ENCODE data around the gene ELOVL1. TPM values are rescaled to one million over a fixed set of nuclear protein-coding genes. Genes with fewer than 3 reads are reported as not detected.
A peak's percentile ranks its signal among the peaks of the same experiment; 100 is the strongest.

Gene ELOVL1
- total RNA-seq, 5 donors from 2014 or later (not counting 1 experiment from before 2014, with no cell fraction given) = 32.3 to 49.2 (median 45.1) TPM

- Histone ChIP-seq H3K4me3 (ENCODE audit: control insufficient read depth in 1 of 2, extremely low read depth in 1 of 2, low read length in 1 of 2) (no peak overlapping the region), H3K27me3 (replicated peaks in 1 of 2; ENCODE audit: control insufficient read depth in 2 of 2, extremely low read depth in 1 of 2, insufficient read depth in 2 of 2, low read length in 1 of 2) (no peaks in the 10 kb centered on the region), H3K27ac (ENCODE audit: low read length) (no peak overlapping the region), H3K36me3 (ENCODE audit: control insufficient read depth in 2 of 2, extremely low read depth in 1 of 2, insufficient read depth in 1 of 2, low read length in 1 of 2) (peaks cover 9 to 12% of the 10 kb centered on the region in 2 donors), H3K4me1 (ENCODE audit: control insufficient read depth in 1 of 2, extremely low read depth in 1 of 2, insufficient read depth in 2 of 2, low read length in 2 of 2) (peaks cover 3 to 5% of the 10 kb centered on the region in 2 experiments), H3K9me3 (no peaks in the 10 kb centered on the region)
- no peaks in the 10 kb centered on the region for H3K27me3 Mint-ChIP-seq
- ChIA-PET CTCF (no interaction called here), POLR2A (interaction anchor here in 1 of 2 donors (0.6 kb wide), 1 partner anchor 32 kb away, joined by 6 read pairs; no protein-coding TSS in a partner anchor)
- no peak for DNase-seq
- peaks cover 22% of the 10 kb centered on the region for H3K36me3 Mint-ChIP-seq
- H3K27ac Mint-ChIP-seq = no peak overlapping the region
- 100% methylated on average over 1 of the region's 4 CpGs for WGBS (ENCODE audit: insufficient coverage)
- no peaks in the 10 kb centered on the region for H3K9me3 Mint-ChIP-seq
- no peak for ATAC-seq (replicated peaks in 1 of 4)
- peaks cover 40 to 55% (median 47%) of the 10 kb centered on the region in 3 donors for H3K4me1 Mint-ChIP-seq
- no peak overlapping the region for H3K4me3 Mint-ChIP-seq
Observed at GRCh38 chr1:43395523-43395922, 27.7 kb upstream of the ELOVL1 start.

GRCh38 chr1:43392702-43393101, 24.9 kb upstream of the ELOVL1 start:
- Histone ChIP-seq H3K27ac (ENCODE audit: low read length) (no peak overlapping the region), H3K4me3 (ENCODE audit: control insufficient read depth in 1 of 2, extremely low read depth in 1 of 2, low read length in 1 of 2) (no peak overlapping the region), H3K36me3 (ENCODE audit: control insufficient read depth in 2 of 2, extremely low read depth in 1 of 2, insufficient read depth in 1 of 2, low read length in 1 of 2) (peaks cover 9 to 12% of the 10 kb centered on the region in 2 donors), H3K4me1 (ENCODE audit: control insufficient read depth in 1 of 2, extremely low read depth in 1 of 2, insufficient read depth in 2 of 2, low read length in 2 of 2) (peaks cover 16% of the 10 kb centered on the region in 2 experiments), H3K27me3 (replicated peaks in 1 of 2; ENCODE audit: control insufficient read depth in 2 of 2, extremely low read depth in 1 of 2, insufficient read depth in 2 of 2, low read length in 1 of 2) (no peaks in the 10 kb centered on the region), H3K9me3 (no peaks in the 10 kb centered on the region)
- ATAC-seq (replicated peaks in 1 of 4) (no peak), DNase-seq (no peak)
- CTCF ChIA-PET = interaction anchor here in 1 of 2 donors (0.7 kb wide), 1 partner anchor 442 kb away, joined by 4 read pairs; no protein-coding TSS in a partner anchor
- Mint-ChIP-seq H3K9me3 (no peaks in the 10 kb centered on the region), H3K27ac (peak overlapping the region in 1 of 2 donors; percentile 1), H3K4me1 (peaks cover 59 to 64% (median 63%) of the 10 kb centered on the region in 3 donors), H3K36me3 (peaks cover 20% of the 10 kb centered on the region), H3K4me3 (no peak overlapping the region), H3K27me3 (no peaks in the 10 kb centered on the region)
- WGBS (ENCODE audit: insufficient coverage) = 53% methylated on average over 1 of the region's 3 CpGs
- POLR2A ChIA-PET = no interaction called here

DNA sequence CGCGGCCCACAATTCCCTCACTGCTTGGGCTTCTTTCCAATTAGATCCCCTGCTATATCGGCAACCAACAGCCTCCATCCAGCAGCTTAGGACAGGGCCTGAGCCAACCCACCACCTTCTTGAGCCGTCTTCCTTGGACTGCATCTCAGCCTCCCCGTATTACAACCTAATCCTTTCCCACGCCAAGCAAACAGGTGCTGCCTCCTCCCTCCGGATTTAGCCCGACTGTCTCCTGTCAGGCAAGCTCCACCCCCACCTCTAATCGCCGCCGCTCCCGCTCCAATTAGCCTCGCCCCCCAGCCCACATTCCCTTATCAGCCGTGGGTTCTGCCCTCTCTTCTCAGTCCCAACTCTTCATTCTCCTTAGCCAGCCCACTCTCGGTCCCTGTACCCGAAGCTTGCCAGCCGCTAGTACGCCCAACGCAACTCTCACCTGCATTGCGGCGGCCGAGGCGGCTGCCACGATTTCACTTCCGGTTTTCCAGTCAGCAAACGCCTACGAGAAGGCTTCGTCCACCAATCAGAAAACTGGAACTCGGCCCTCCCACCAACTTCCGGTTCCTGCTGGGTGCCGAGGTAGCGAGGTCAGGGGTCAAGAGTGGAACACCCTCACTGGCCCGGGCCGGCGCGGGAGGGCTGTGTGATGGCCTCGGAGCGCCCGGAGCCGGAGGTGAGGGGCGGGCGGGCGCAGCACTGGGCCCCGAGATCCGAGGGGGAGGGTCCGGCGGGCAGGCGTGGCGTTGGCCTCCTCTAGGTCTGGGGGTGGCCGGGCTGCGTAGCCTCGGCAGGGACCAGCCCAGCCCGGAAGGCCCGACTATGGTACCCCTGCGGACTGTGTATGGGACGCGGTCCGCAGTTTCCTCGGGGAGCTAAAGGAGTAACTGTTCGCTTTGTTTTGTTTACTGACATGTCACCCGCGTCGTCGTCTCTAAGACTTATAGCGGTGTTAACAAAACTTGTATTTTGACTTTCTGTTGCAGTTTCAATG, 21.8 kb upstream of the ELOVL1 start, which contains the start of the genes MED8 and SZT2:
Gene MED8 (minus strand): TSS at position 475 of the 988 bp plus-strand sequence. CDS start 36 bp downstream, at position 439.
Gene SZT2 (plus strand): TSS at position 574 of the 988 bp plus-strand sequence. CDS start 70 bp downstream, at position 644.
- H3K27me3 ChIP-seq (replicated peaks in 1 of 2; ENCODE audit: control insufficient read depth in 2 of 2, extremely low read depth in 1 of 2, insufficient read depth in 2 of 2, low read length in 1 of 2) = no peaks in the 10 kb centered on the region
- Mint-ChIP-seq H3K27me3 (no peaks in the 10 kb centered on the region), H3K36me3 (peaks cover 32% of the 10 kb centered on the region)

GRCh38 chr1:43388613-43389012, 20.8 kb upstream of the ELOVL1 start:
- ATAC-seq (replicated peaks in 1 of 4) = no peak
- H3K27me3 ChIP-seq (replicated peaks in 1 of 2; ENCODE audit: control insufficient read depth in 2 of 2, extremely low read depth in 1 of 2, insufficient read depth in 2 of 2, low read length in 1 of 2) = no peaks in the 10 kb centered on the region
- H3K4me1 ChIP-seq (ENCODE audit: control insufficient read depth in 1 of 2, extremely low read depth in 1 of 2, insufficient read depth in 2 of 2, low read length in 2 of 2) = peaks cover 16% of the 10 kb centered on the region in 2 experiments
- 62% methylated on average over 3 of the region's 3 CpGs for WGBS (ENCODE audit: insufficient coverage)
- Mint-ChIP-seq H3K27ac (peak overlapping the region; percentile 62 to 64), H3K4me1 (peaks cover 53 to 67% (median 56%) of the 10 kb centered on the region in 3 donors), H3K9me3 (no peaks in the 10 kb centered on the region), H3K36me3 (peaks cover 38% of the 10 kb centered on the region), H3K4me3 (peak overlapping the region; percentile 100), H3K27me3 (no peaks in the 10 kb centered on the region)
- peak overlapping the region in 1 of 2 donors; percentile 91 for H3K4me3 ChIP-seq (ENCODE audit: control insufficient read depth in 1 of 2, extremely low read depth in 1 of 2, low read length in 1 of 2)
- peaks cover 13 to 41% of the 10 kb centered on the region in 2 donors for H3K36me3 ChIP-seq (ENCODE audit: control insufficient read depth in 2 of 2, extremely low read depth in 1 of 2, insufficient read depth in 1 of 2, low read length in 1 of 2)
- POLR2A ChIA-PET = interaction anchor here in 1 of 2 donors (1.5 kb wide), 1 partner anchor 30 kb away, joined by 5 read pairs; the partner anchor contains the start of gene CDC20
- CTCF ChIA-PET = interaction anchor here in 1 of 2 donors (0.6 to 0.9 kb wide), 2 partner anchors 30 to 225 kb away, joined by 3 read pairs; no protein-coding TSS in a partner anchor
- DNase-seq = no peak
- no peak overlapping the region for H3K27ac ChIP-seq (ENCODE audit: low read length)
- H3K9me3 ChIP-seq = no peaks in the 10 kb centered on the region

More for the DNA sequence above, 21.8 kb upstream of the ELOVL1 start, which contains the start of the genes MED8 and SZT2:
- H3K36me3 ChIP-seq (ENCODE audit: control insufficient read depth in 2 of 2, extremely low read depth in 1 of 2, insufficient read depth in 1 of 2, low read length in 1 of 2) = peaks cover 6 to 31% of the 10 kb centered on the region in 2 donors
- peaks cover 16% of the 10 kb centered on the region in 2 experiments for H3K4me1 ChIP-seq (ENCODE audit: control insufficient read depth in 1 of 2, extremely low read depth in 1 of 2, insufficient read depth in 2 of 2, low read length in 2 of 2)
- no peaks in the 10 kb centered on the region for H3K9me3 ChIP-seq
- ATAC-seq (replicated peaks in 1 of 4) (peak; percentile 95 to 99 (median 96)), DNase-seq (peak; percentile 83 to 95 (median 90))
- H3K27ac ChIP-seq (ENCODE audit: low read length) = peak within 1 kb of the TSS; percentile 60
- peak within 1 kb of the TSS; percentile 100 for H3K27ac Mint-ChIP-seq
- H3K4me3 Mint-ChIP-seq = peak within 1 kb of the TSS; percentile 100
- peak within 1 kb of the TSS; percentile 75 to 91 for H3K4me3 ChIP-seq (ENCODE audit: control insufficient read depth in 1 of 2, extremely low read depth in 1 of 2, low read length in 1 of 2)
- peaks cover 57 to 71% (median 59%) of the 10 kb centered on the region in 3 donors for H3K4me1 Mint-ChIP-seq
- no peaks in the 10 kb centered on the region for H3K9me3 Mint-ChIP-seq
- POLR2A ChIA-PET = interaction anchor here in 1 of 2 donors (0.7 to 1.5 kb wide), 2 partner anchors 31 to 59 kb away, joined by 3 to 5 read pairs; partner anchors contain the start of gene CDC20
- WGBS (ENCODE audit: insufficient coverage) = under 1% methylated on average over 60 of the region's 65 CpGs
- CTCF ChIA-PET = interaction anchor here in 1 of 2 donors (0.7 to 2.1 kb wide), 4 partner anchors 25 to 34 kb away, joined by 3 to 6 read pairs (median 4); partner anchors contain the start of gene CDC20

GRCh38 chr1:43387976-43388599, 20.3 kb upstream of the ELOVL1 start:
- no peaks in the 10 kb centered on the region for H3K9me3 ChIP-seq
- peaks cover 17 to 46% of the 10 kb centered on the region in 2 donors for H3K36me3 ChIP-seq (ENCODE audit: control insufficient read depth in 2 of 2, extremely low read depth in 1 of 2, insufficient read depth in 1 of 2, low read length in 1 of 2)
- H3K4me1 Mint-ChIP-seq = peaks cover 48 to 62% (median 50%) of the 10 kb centered on the region in 3 donors
- H3K27ac Mint-ChIP-seq = peak overlapping the region; percentile 61 to 62
- POLR2A ChIA-PET = interaction anchor here in 1 of 2 donors (1.5 kb wide), 1 partner anchor 30 kb away, joined by 5 read pairs; the partner anchor contains the start of gene CDC20
- H3K27me3 Mint-ChIP-seq = no peaks in the 10 kb centered on the region
- peaks cover 43% of the 10 kb centered on the region for H3K36me3 Mint-ChIP-seq
- H3K9me3 Mint-ChIP-seq = no peaks in the 10 kb centered on the region
- WGBS (ENCODE audit: insufficient coverage) = 100% methylated on average over 2 of the region's 4 CpGs
- no peak for DNase-seq
- no peak overlapping the region for H3K4me3 ChIP-seq (ENCODE audit: control insufficient read depth in 1 of 2, extremely low read depth in 1 of 2, low read length in 1 of 2)
- H3K4me1 ChIP-seq (ENCODE audit: control insufficient read depth in 1 of 2, extremely low read depth in 1 of 2, insufficient read depth in 2 of 2, low read length in 2 of 2) = peaks cover 16% of the 10 kb centered on the region in 2 experiments
- CTCF ChIA-PET = interaction anchor here in 1 of 2 donors (0.6 kb wide), 1 partner anchor 225 kb away, joined by 3 read pairs; no protein-coding TSS in a partner anchor
- ATAC-seq (replicated peaks in 1 of 4) = no peak
- peak overlapping the region; percentile 100 for H3K4me3 Mint-ChIP-seq
- no peak overlapping the region for H3K27ac ChIP-seq (ENCODE audit: low read length)
- no peaks in the 10 kb centered on the region for H3K27me3 ChIP-seq (replicated peaks in 1 of 2; ENCODE audit: control insufficient read depth in 2 of 2, extremely low read depth in 1 of 2, insufficient read depth in 2 of 2, low read length in 1 of 2)
